ENCODE results near the gene GPR42.

Gene GPR42

GRCh38 chr19:35409191-35409590 lies 38.3 kb downstream of the GPR42 start:
- no peak for TF ChIP-seq TEAD4 (IDR thresholded peaks at IDR 0.05)

- TF ChIP-seq TEAD4 (IDR thresholded peaks at IDR 0.05) (no peak), NFIC (IDR thresholded peaks at IDR 0.05) (no peak), TCF12 (IDR thresholded peaks at IDR 0.05; ENCODE audit: low read depth) (no peak), USF1 (IDR thresholded peaks at IDR 0.05) (no peak), EGR1 (IDR thresholded peaks at IDR 0.05) (no peak), YY1 (IDR thresholded peaks at IDR 0.05; ENCODE audit: low read depth) (no peak), CEBPB (IDR thresholded peaks at IDR 0.05) (no peak), ZBTB7A (IDR thresholded peaks at IDR 0.05; ENCODE audit: low read depth) (no peak), EP300 (IDR thresholded peaks at IDR 0.05; ENCODE audit: borderline replicate concordance) (no peak), CREB1 (IDR thresholded peaks at IDR 0.05; ENCODE audit: low read depth) (no peak), TAF1 (IDR thresholded peaks at IDR 0.05; ENCODE audit: low read depth) (no peak), FOXM1 (IDR thresholded peaks at IDR 0.05; ENCODE audit: borderline replicate concordance, low read depth) (no peak), MAX (IDR thresholded peaks at IDR 0.05) (no peak), RAD21 (IDR thresholded peaks at IDR 0.05; ENCODE audit: low read depth) (no peak), REST (IDR thresholded peaks at IDR 0.05; ENCODE audit: low read depth) (no peak)
These were observed 39.6 kb downstream of the GPR42 start for GRCh38 chr19:35410487-35410886.

GRCh38 chr19:35414442-35414841 lies 43.6 kb downstream of the GPR42 start:
- TF ChIP-seq CEBPB (IDR thresholded peaks at IDR 0.05) (no peak), CREB1 (IDR thresholded peaks at IDR 0.05; ENCODE audit: low read depth) (no peak), REST (IDR thresholded peaks at IDR 0.05; ENCODE audit: low read depth) (no peak), EP300 (IDR thresholded peaks at IDR 0.05; ENCODE audit: borderline replicate concordance) (no peak), TAF1 (IDR thresholded peaks at IDR 0.05; ENCODE audit: low read depth) (no peak), MAX (IDR thresholded peaks at IDR 0.05) (no peak), YY1 (IDR thresholded peaks at IDR 0.05; ENCODE audit: low read depth) (no peak), EGR1 (IDR thresholded peaks at IDR 0.05) (no peak), USF1 (IDR thresholded peaks at IDR 0.05) (no peak)

- TF ChIP-seq REST (IDR thresholded peaks at IDR 0.05; ENCODE audit: low read depth) (no peak), EGR1 (IDR thresholded peaks at IDR 0.05) (no peak), MAX (IDR thresholded peaks at IDR 0.05) (no peak), RAD21 (IDR thresholded peaks at IDR 0.05; ENCODE audit: low read depth) (no peak), TAF1 (IDR thresholded peaks at IDR 0.05; ENCODE audit: low read depth) (no peak), ZBTB7A (IDR thresholded peaks at IDR 0.05; ENCODE audit: low read depth) (no peak), USF1 (IDR thresholded peaks at IDR 0.05) (no peak), EP300 (IDR thresholded peaks at IDR 0.05; ENCODE audit: borderline replicate concordance) (no peak), YY1 (IDR thresholded peaks at IDR 0.05; ENCODE audit: low read depth) (no peak), CEBPB (IDR thresholded peaks at IDR 0.05) (no peak), FOXM1 (IDR thresholded peaks at IDR 0.05; ENCODE audit: borderline replicate concordance, low read depth) (no peak), NFIC (IDR thresholded peaks at IDR 0.05) (no peak)
These were observed 45.5 kb downstream of the GPR42 start for GRCh38 chr19:35416331-35416730.

Measured in Ishikawa (cell line).